ENCODE measurements around the gene MPND. TPM values are rescaled to one million over a fixed set of nuclear protein-coding genes. Genes with fewer than 3 reads are reported as not detected.
"Not testable (repeated sequence)": the region's sequence is repeated elsewhere in the genome, so short reads cannot be mapped to it uniquely, and the experiment has no call there.

Gene MPND
- total and polyA plus RNA-seq, 9 donors = 4.8 to 19.4 (median 16.2) TPM

GRCh38 chr19:4347521-4347920 is 4.2 kb downstream of the MPND start:
- Histone ChIP-seq H3K27me3 (ENCODE audit: control insufficient read depth, insufficient read depth, low read length) (no peaks in the 10 kb centered on the region), H3K9me3 (replicated peaks; ENCODE audit: control insufficient read depth, low read depth, low read length) (no peaks in the 10 kb centered on the region), H3K4me1 (ENCODE audit: control insufficient read depth, insufficient read depth, low read length) (peaks cover 10% of the 10 kb centered on the region), H3K27ac (ENCODE audit: low read length) (no peak overlapping the region), H3K36me3 (ENCODE audit: control insufficient read depth, insufficient read depth, low read length) (peaks cover 12% of the 10 kb centered on the region), H3K4me3 (ENCODE audit: low read length) (no peak overlapping the region)
- DNase-seq = no peak
- no CpG with 5 or more reads among the region's 6 CpGs for WGBS (ENCODE audit: insufficient coverage)

GRCh38 chr19:4349225-4349624 is 5.9 kb downstream of the MPND start:
- peaks cover 12% of the 10 kb centered on the region for H3K36me3 ChIP-seq (ENCODE audit: control insufficient read depth, insufficient read depth, low read length)
- WGBS (ENCODE audit: insufficient coverage) = 90% methylated on average over 7 of the region's 16 CpGs
- H3K4me3 ChIP-seq (ENCODE audit: low read length) = not testable (repeated sequence)

GRCh38 chr19:4350111-4350510 is 6.7 kb downstream of the MPND start:
- H3K4me1 ChIP-seq (ENCODE audit: control insufficient read depth, insufficient read depth, low read length) = no peaks in the 10 kb centered on the region
- no peak overlapping the region for H3K4me3 ChIP-seq (ENCODE audit: low read length)
- no peak for DNase-seq
- no peak overlapping the region for H3K27ac ChIP-seq (ENCODE audit: low read length)
- H3K36me3 ChIP-seq (ENCODE audit: control insufficient read depth, insufficient read depth, low read length) = peaks cover 12% of the 10 kb centered on the region
- whole genome bisulfite sequencing (ENCODE audit: insufficient coverage) = 89% methylated on average over 8 of the region's 8 CpGs
- H3K27me3 ChIP-seq (ENCODE audit: control insufficient read depth, insufficient read depth, low read length) = no peaks in the 10 kb centered on the region
- H3K9me3 ChIP-seq (replicated peaks; ENCODE audit: control insufficient read depth, low read depth, low read length) = no peaks in the 10 kb centered on the region

More at GRCh38 chr19:4349225-4349624, 5.9 kb downstream of the MPND start:
- H3K4me1 ChIP-seq (ENCODE audit: control insufficient read depth, insufficient read depth, low read length); H3K27ac ChIP-seq (ENCODE audit: low read length); H3K9me3 ChIP-seq (replicated peaks; ENCODE audit: control insufficient read depth, low read depth, low read length); DNase-seq; H3K27me3 ChIP-seq (ENCODE audit: control insufficient read depth, insufficient read depth, low read length): not testable (repeated sequence)

DNA sequence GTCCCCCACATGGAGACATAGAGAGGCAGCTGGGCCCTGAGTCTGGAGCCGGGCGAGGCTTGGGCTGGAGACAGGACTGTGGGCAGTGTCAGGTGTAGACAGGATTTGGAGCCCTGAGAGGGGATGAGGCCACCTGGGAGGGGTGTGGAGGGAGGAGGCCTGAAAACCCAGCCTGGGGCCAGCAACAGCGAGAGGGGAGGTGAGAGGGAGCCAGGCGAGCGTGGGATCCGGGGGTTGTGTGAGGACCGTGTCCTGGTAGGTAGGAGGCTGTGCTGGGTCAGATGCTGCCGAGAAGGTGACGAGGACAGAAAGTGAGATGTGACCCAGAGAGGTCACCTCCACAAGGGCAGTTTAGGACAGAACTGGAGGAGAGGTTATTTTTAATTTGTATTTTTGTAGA is 7.4 kb downstream of the MPND start:
- Histone ChIP-seq H3K4me1 (ENCODE audit: control insufficient read depth, insufficient read depth, low read length) (no peaks in the 10 kb centered on the region), H3K27ac (ENCODE audit: low read length) (no peak overlapping the region), H3K36me3 (ENCODE audit: control insufficient read depth, insufficient read depth, low read length) (peaks cover 11% of the 10 kb centered on the region), H3K27me3 (ENCODE audit: control insufficient read depth, insufficient read depth, low read length) (no peaks in the 10 kb centered on the region), H3K9me3 (replicated peaks; ENCODE audit: control insufficient read depth, low read depth, low read length) (no peaks in the 10 kb centered on the region), H3K4me3 (ENCODE audit: low read length) (no peak overlapping the region)
- DNase-seq = no peak
- 92% methylated on average over 9 of the region's 9 CpGs for WGBS (ENCODE audit: insufficient coverage)

DNA sequence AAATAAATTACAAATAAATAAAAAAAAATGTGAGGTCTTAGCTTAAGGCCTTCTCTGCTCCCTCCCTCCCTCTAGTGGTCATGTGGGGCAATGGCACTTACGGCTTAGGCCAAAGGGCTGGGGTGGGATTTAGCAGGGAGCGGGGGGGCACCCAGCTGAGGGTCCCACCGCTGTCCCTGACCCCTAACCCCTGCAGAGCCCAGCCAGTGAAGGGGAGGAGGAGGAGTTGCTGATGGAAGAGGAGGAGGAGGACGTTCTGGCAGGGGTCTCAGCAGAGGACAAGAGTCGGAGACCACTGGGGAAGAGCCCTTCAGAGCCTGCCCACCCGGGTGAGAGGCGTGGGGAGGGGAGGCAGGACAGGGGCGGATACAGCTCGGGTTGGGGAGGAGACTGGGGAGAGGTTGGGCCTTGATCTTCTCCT is 9.3 kb downstream of the MPND start:
- H3K36me3 ChIP-seq (ENCODE audit: control insufficient read depth, insufficient read depth, low read length) = peaks cover 19% of the 10 kb centered on the region
- H3K27ac ChIP-seq (ENCODE audit: low read length) = no peak overlapping the region
- H3K4me3 ChIP-seq (ENCODE audit: low read length) = no peak overlapping the region
- no peaks in the 10 kb centered on the region for H3K9me3 ChIP-seq (replicated peaks; ENCODE audit: control insufficient read depth, low read depth, low read length)
- DNase-seq = peak; percentile 70
- peaks cover 6% of the 10 kb centered on the region for H3K4me1 ChIP-seq (ENCODE audit: control insufficient read depth, insufficient read depth, low read length)
- no peaks in the 10 kb centered on the region for H3K27me3 ChIP-seq (ENCODE audit: control insufficient read depth, insufficient read depth, low read length)
- whole genome bisulfite sequencing (ENCODE audit: insufficient coverage) = 47% methylated on average over 3 of the region's 9 CpGs

GRCh38 chr19:4354282-4354681 is 10.9 kb downstream of the MPND start:
- H3K9me3 ChIP-seq (replicated peaks; ENCODE audit: control insufficient read depth, low read depth, low read length) = no peaks in the 10 kb centered on the region
- no peak overlapping the region for H3K4me3 ChIP-seq (ENCODE audit: low read length)
- H3K27me3 ChIP-seq (ENCODE audit: control insufficient read depth, insufficient read depth, low read length) = no peaks in the 10 kb centered on the region
- WGBS (ENCODE audit: insufficient coverage) = 85% methylated on average over 5 of the region's 12 CpGs
- peaks cover 33% of the 10 kb centered on the region for H3K36me3 ChIP-seq (ENCODE audit: control insufficient read depth, insufficient read depth, low read length)
- DNase-seq = no peak
- H3K27ac ChIP-seq (ENCODE audit: low read length) = no peak overlapping the region
- peaks cover 10% of the 10 kb centered on the region for H3K4me1 ChIP-seq (ENCODE audit: control insufficient read depth, insufficient read depth, low read length)

DNA sequence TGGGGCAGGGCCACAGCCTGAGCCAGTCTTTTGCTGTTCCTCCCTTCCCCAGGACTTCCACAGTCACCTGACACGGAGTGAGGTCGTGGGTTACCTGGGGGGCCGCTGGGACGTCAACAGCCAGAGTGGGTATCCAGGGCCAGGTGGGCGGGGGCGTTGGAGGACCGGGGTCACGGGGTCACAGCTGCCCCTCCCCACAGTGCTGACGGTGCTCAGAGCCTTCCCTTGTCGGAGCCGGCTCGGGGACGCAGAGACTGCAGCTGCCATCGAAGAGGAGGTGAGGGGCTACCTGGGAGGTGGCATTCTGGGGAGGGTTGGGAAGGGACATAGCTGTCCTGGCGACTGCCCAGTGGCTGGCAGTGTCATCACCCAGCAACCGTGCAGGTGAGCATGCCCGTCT is 11.5 kb downstream of the MPND start:
- Histone ChIP-seq H3K4me1 (ENCODE audit: control insufficient read depth, insufficient read depth, low read length) (peaks cover 15% of the 10 kb centered on the region), H3K4me3 (ENCODE audit: low read length) (no peak overlapping the region), H3K27ac (ENCODE audit: low read length) (no peak overlapping the region), H3K36me3 (ENCODE audit: control insufficient read depth, insufficient read depth, low read length) (peaks cover 36% of the 10 kb centered on the region), H3K27me3 (ENCODE audit: control insufficient read depth, insufficient read depth, low read length) (no peaks in the 10 kb centered on the region), H3K9me3 (replicated peaks; ENCODE audit: control insufficient read depth, low read depth, low read length) (no peaks in the 10 kb centered on the region)
- 69% methylated on average over 10 of the region's 17 CpGs for WGBS (ENCODE audit: insufficient coverage)
- no peak for DNase-seq

- Histone ChIP-seq H3K27me3 (ENCODE audit: control insufficient read depth, insufficient read depth, low read length) (no peaks in the 10 kb centered on the region), H3K9me3 (replicated peaks; ENCODE audit: control insufficient read depth, low read depth, low read length) (no peaks in the 10 kb centered on the region), H3K4me1 (ENCODE audit: control insufficient read depth, insufficient read depth, low read length) (peaks cover 23% of the 10 kb centered on the region), H3K27ac (ENCODE audit: low read length) (no peak overlapping the region), H3K4me3 (ENCODE audit: low read length) (no peak overlapping the region), H3K36me3 (ENCODE audit: control insufficient read depth, insufficient read depth, low read length) (peaks cover 58% of the 10 kb centered on the region)
- peak; percentile 17 for DNase-seq
- WGBS (ENCODE audit: insufficient coverage) = 81% methylated on average over 17 of the region's 23 CpGs
Measured at GRCh38 chr19:4357095-4357797, 13.9 kb downstream of the MPND start.

DNA sequence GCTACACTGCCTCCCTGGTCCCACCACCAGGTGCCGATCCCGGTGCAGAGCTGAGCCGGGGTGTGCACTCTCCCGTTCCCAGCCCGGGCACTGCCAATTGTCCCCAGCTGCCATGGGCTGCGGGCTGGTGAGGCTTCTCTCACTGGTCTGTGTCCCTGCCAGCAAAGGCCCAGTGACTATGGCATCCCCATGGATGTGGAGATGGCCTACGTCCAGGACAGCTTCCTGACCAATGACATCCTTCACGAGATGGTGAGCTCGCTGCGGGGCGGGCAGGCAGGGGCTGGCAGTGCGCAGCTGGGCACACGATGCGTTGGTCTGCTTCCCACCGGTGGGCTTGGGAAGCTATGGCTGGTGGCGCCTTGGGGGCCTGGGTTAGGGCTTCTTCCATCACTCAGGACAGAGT is 14.6 kb downstream of the MPND start:
- H3K36me3 ChIP-seq (ENCODE audit: control insufficient read depth, insufficient read depth, low read length) = peaks cover 65% of the 10 kb centered on the region
- 83% methylated on average over 14 of the region's 16 CpGs for WGBS (ENCODE audit: insufficient coverage)

GRCh38 chr19:4358709-4359626 is 15.6 kb downstream of the MPND start:
- Histone ChIP-seq H3K27me3 (ENCODE audit: control insufficient read depth, insufficient read depth, low read length) (no peaks in the 10 kb centered on the region), H3K4me3 (ENCODE audit: low read length) (no peak overlapping the region), H3K27ac (ENCODE audit: low read length) (no peak overlapping the region), H3K9me3 (replicated peaks; ENCODE audit: control insufficient read depth, low read depth, low read length) (no peaks in the 10 kb centered on the region), H3K4me1 (ENCODE audit: control insufficient read depth, insufficient read depth, low read length) (peaks cover 23% of the 10 kb centered on the region), H3K36me3 (ENCODE audit: control insufficient read depth, insufficient read depth, low read length) (peaks cover 75% of the 10 kb centered on the region)
- DNase-seq = peak; percentile 15
- WGBS (ENCODE audit: insufficient coverage) = 80% methylated on average over 18 of the region's 25 CpGs

More for the DNA sequence above, 14.6 kb downstream of the MPND start:
- H3K27me3 ChIP-seq (ENCODE audit: control insufficient read depth, insufficient read depth, low read length) = no peaks in the 10 kb centered on the region
- H3K4me1 ChIP-seq (ENCODE audit: control insufficient read depth, insufficient read depth, low read length) = peaks cover 23% of the 10 kb centered on the region
- peak; percentile 24 for DNase-seq
- no peaks in the 10 kb centered on the region for H3K9me3 ChIP-seq (replicated peaks; ENCODE audit: control insufficient read depth, low read depth, low read length)
- H3K4me3 ChIP-seq (ENCODE audit: low read length) = no peak overlapping the region
- H3K27ac ChIP-seq (ENCODE audit: low read length) = no peak overlapping the region

Measured in muscle of leg (tissue), 11 donors.